Stimulated activated naive CD8-positive, alpha-beta T cell treated with anti-CD3 and anti-CD28 coated beads, Interleukin-15, Interleukin-2, amounts not matched to agents 100 ng/mL and 50 ng/mL, for 24 hours (primary cell): Measurements from ENCODE around the gene SATL1.

ENCODE experiments used
- H3K27ac Mint-ChIP-seq: one replicate; pipeline ENCODE4 v1.8.0; 2021; ENCODE audit warnings: mild to moderate bottlenecking, mixed read lengths
- H3K27me3 Mint-ChIP-seq: one replicate; pipeline ENCODE4 v1.8.0; 2021; ENCODE audit warnings: mixed read lengths
- H3K36me3 Mint-ChIP-seq: one replicate; pipeline ENCODE4 v1.8.0; 2021; ENCODE audit warnings: low read depth, mixed read lengths
- H3K4me1 Mint-ChIP-seq: one replicate; pipeline ENCODE4 v1.8.0; 2021; ENCODE audit warnings: low read depth, mixed read lengths
- H3K4me3 Mint-ChIP-seq: one replicate; pipeline ENCODE4 v1.8.0; 2021; ENCODE audit warnings: mild to moderate bottlenecking, mixed read lengths
- H3K9me3 Mint-ChIP-seq: one replicate; pipeline ENCODE4 v1.8.0; 2021; ENCODE audit warnings: mixed read lengths

SATL1 gene

GRCh38 chrX:85052636-85053343, 190.8 kb downstream of the SATL1 start:
- peak overlapping the region; percentile 68 for H3K27ac Mint-ChIP-seq
- no peaks in the 10 kb centered on the region for H3K27me3 Mint-ChIP-seq

GRCh38 chrX:85052205-85052604, 191.4 kb downstream of the SATL1 start:
- H3K4me3 Mint-ChIP-seq: no peak overlapping the region
- peaks cover 16% of the 10 kb centered on the region for H3K4me1 Mint-ChIP-seq
- H3K9me3 Mint-ChIP-seq: no peaks in the 10 kb centered on the region
- no peaks in the 10 kb centered on the region for H3K27me3 Mint-ChIP-seq
- no peak overlapping the region for H3K27ac Mint-ChIP-seq
- peaks cover 4% of the 10 kb centered on the region for H3K36me3 Mint-ChIP-seq

More at GRCh38 chrX:85052636-85053343, 190.8 kb downstream of the SATL1 start:
- H3K4me1 Mint-ChIP-seq: peaks cover 16% of the 10 kb centered on the region
- no peak overlapping the region for H3K4me3 Mint-ChIP-seq
- peaks cover 5% of the 10 kb centered on the region for H3K36me3 Mint-ChIP-seq
- no peaks in the 10 kb centered on the region for H3K9me3 Mint-ChIP-seq

- Mint-ChIP-seq H3K27ac (no peak overlapping the region), H3K36me3 (peaks cover 3% of the 10 kb centered on the region), H3K4me3 (no peak overlapping the region), H3K9me3 (no peaks in the 10 kb centered on the region), H3K4me1 (peaks cover 16% of the 10 kb centered on the region), H3K27me3 (no peaks in the 10 kb centered on the region)
Observed at GRCh38 chrX:85051627-85052026, 192.0 kb downstream of the SATL1 start.
